ENCODE results near the gene ZNF385B. TPM values are rescaled to one million over a fixed set of nuclear protein-coding genes. Genes with fewer than 3 reads are reported as not detected.

ZNF385B gene
- total RNA-seq, 3 donors from 2014 or later (not counting 1 experiment from before 2014, with no cell fraction given), result 0.54 TPM; not detected in 2

DNA sequence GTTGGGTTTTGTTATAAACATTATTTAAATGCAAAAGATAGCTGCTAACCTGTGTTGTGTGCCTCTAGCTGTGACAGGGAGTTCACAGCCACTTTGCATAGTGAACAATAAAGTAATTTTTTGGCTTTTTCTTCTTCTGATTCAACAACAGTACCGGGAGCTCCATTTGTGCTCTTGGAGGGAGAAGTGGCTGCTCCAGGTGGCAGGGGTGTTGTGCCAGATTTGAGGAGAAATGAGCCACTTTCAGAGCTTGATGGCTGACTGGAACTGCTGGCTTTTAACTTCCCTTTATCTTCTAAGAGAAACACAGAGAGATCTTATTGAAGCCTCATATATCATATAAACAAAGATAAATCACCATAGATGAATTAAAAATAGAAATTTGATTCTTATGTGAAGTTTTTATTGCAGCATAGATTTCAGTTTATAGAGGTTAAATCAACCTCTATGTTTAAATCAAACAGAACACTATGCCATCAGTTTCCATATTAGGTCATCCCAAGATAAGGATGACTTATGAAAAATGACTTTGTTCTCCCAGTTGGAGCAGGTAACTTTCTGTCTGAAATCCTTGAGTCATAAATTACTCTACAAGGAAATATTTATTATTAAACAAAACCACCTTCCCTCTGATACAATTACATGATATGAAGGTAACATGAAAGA lies 414.8 kb downstream of the ZNF385B start:
- Histone ChIP-seq H3K36me3 (ENCODE audit: control insufficient read depth, insufficient read depth, low read length) (no peaks in the 10 kb centered on the region), H3K4me1 (ENCODE audit: control insufficient read depth, insufficient read depth, low read length) (no peaks in the 10 kb centered on the region), H3K27me3 (ENCODE audit: control insufficient read depth, insufficient read depth, low read length) (no peaks in the 10 kb centered on the region), H3K4me3 (ENCODE audit: low read length) (no peak overlapping the region), H3K27ac (ENCODE audit: low read length) (no peak overlapping the region), H3K9me3 (ENCODE audit: control insufficient read depth, insufficient read depth, low read length) (no peaks in the 10 kb centered on the region)
- no peak overlapping the region for H3K4me3 Mint-ChIP-seq
- no peaks in the 10 kb centered on the region for H3K9me3 Mint-ChIP-seq
- no peak overlapping the region for H3K27ac Mint-ChIP-seq
- TF ChIP-seq, protein P1, sequence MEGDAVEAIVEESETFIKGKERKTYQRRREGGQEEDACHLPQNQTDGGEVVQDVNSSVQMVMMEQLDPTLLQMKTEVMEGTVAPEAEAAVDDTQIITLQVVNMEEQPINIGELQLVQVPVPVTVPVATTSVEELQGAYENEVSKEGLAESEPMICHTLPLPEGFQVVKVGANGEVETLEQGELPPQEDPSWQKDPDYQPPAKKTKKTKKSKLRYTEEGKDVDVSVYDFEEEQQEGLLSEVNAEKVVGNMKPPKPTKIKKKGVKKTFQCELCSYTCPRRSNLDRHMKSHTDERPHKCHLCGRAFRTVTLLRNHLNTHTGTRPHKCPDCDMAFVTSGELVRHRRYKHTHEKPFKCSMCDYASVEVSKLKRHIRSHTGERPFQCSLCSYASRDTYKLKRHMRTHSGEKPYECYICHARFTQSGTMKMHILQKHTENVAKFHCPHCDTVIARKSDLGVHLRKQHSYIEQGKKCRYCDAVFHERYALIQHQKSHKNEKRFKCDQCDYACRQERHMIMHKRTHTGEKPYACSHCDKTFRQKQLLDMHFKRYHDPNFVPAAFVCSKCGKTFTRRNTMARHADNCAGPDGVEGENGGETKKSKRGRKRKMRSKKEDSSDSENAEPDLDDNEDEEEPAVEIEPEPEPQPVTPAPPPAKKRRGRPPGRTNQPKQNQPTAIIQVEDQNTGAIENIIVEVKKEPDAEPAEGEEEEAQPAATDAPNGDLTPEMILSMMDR (IDR thresholded peaks at IDR 0.05), result no peak
- DNase-seq (no peak), ATAC-seq (no peak)
- H3K36me3 Mint-ChIP-seq, result no peaks in the 10 kb centered on the region
- intact Hi-C loops (cut with micrococcal nuclease), result no loop called here
- H3K27me3 Mint-ChIP-seq (ENCODE audit: low read depth in 2 of 2), result peaks cover 7 to 22% of the 10 kb centered on the region in 2 donors
- H3K4me1 Mint-ChIP-seq, result no peaks in the 10 kb centered on the region
- 88% methylated on average over 1 of the region's 1 CpG for WGBS (ENCODE audit: insufficient coverage)

DNA sequence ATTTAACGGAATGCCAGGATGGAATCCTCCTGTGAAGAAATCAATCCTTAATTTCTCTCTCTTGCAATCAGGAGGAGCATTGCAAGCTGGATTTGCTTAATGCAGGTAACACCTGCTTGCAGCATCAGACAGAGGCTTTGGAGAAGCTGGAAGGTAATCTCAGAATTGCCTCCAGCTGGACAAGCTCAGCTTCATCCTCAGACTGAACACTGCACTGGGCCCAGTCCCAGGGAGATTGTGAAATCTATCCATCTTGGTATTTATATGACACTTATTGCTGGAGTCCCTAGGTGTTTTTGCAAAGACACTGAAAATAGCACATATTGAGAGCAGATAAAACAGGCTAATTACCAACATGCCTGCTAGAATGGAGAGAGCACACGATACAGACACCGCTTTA lies 417.4 kb downstream of the ZNF385B start:
- H3K4me1 Mint-ChIP-seq, result no peaks in the 10 kb centered on the region
- Histone ChIP-seq H3K4me1 (ENCODE audit: control insufficient read depth, insufficient read depth, low read length) (no peaks in the 10 kb centered on the region), H3K27me3 (ENCODE audit: control insufficient read depth, insufficient read depth, low read length) (no peaks in the 10 kb centered on the region), H3K27ac (ENCODE audit: low read length) (no peak overlapping the region), H3K36me3 (ENCODE audit: control insufficient read depth, insufficient read depth, low read length) (no peaks in the 10 kb centered on the region), H3K9me3 (ENCODE audit: control insufficient read depth, insufficient read depth, low read length) (no peaks in the 10 kb centered on the region), H3K4me3 (ENCODE audit: low read length) (no peak overlapping the region)
- H3K9me3 Mint-ChIP-seq, result no peaks in the 10 kb centered on the region
- TF ChIP-seq, protein P1 (IDR thresholded peaks at IDR 0.05), result no peak
- DNase-seq, result no peak
- H3K27ac Mint-ChIP-seq, result no peak overlapping the region
- H3K4me3 Mint-ChIP-seq, result no peak overlapping the region
- WGBS (ENCODE audit: insufficient coverage), result no CpG with 5 or more reads among the region's 3 CpGs
- intact Hi-C loops (cut with micrococcal nuclease), result loop anchor here (5.0 kb wide), 1 partner anchor 552 kb away; no protein-coding TSS in a partner anchor
- H3K27me3 Mint-ChIP-seq (ENCODE audit: low read depth in 2 of 2), result peaks cover 6 to 37% of the 10 kb centered on the region in 2 donors
- no peaks in the 10 kb centered on the region for H3K36me3 Mint-ChIP-seq
- ATAC-seq, result no peak

DNA sequence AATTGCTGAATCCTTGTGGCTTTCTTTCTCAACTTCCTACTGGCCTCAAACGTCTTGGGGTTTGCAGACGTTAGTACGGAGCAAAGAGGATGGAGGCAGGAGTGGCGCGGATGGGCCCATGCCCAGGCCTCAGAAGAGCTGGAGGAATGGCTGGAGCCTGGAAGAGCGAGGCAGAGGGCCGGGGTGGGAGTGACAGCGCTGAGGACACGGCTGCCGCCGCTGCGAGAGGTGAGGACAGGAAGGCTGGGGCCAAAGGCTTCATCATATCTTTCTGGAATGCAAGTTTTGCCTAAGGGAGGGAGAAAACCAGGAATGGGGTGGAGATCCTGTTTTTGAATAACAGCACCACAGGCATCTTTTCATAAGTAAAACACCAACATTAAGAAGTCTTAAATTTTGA lies 418.2 kb downstream of the ZNF385B start:
- DNase-seq, result no peak
- H3K27ac ChIP-seq (ENCODE audit: low read length), result no peak overlapping the region
- intact Hi-C loops (cut with micrococcal nuclease), result loop anchor here (5.0 kb wide), 1 partner anchor 551 kb away; no protein-coding TSS in a partner anchor
- H3K4me1 ChIP-seq (ENCODE audit: control insufficient read depth, insufficient read depth, low read length), result no peaks in the 10 kb centered on the region
- H3K4me1 Mint-ChIP-seq, result no peaks in the 10 kb centered on the region
- H3K36me3 ChIP-seq (ENCODE audit: control insufficient read depth, insufficient read depth, low read length), result no peaks in the 10 kb centered on the region
- no peaks in the 10 kb centered on the region for H3K9me3 ChIP-seq (ENCODE audit: control insufficient read depth, insufficient read depth, low read length)
- H3K4me3 Mint-ChIP-seq, result no peak overlapping the region
- no peaks in the 10 kb centered on the region for H3K9me3 Mint-ChIP-seq
- 63% methylated on average over 12 of the region's 12 CpGs for WGBS (ENCODE audit: insufficient coverage)
- H3K27me3 ChIP-seq (ENCODE audit: control insufficient read depth, insufficient read depth, low read length), result no peaks in the 10 kb centered on the region
- no peak for ATAC-seq
- no peaks in the 10 kb centered on the region for H3K36me3 Mint-ChIP-seq
- no peak overlapping the region for H3K4me3 ChIP-seq (ENCODE audit: low read length)
- TF ChIP-seq, protein P1 (IDR thresholded peaks at IDR 0.05), result no peak
- H3K27me3 Mint-ChIP-seq (ENCODE audit: low read depth in 2 of 2), result peaks cover 4 to 38% of the 10 kb centered on the region in 2 donors
- no peak overlapping the region for H3K27ac Mint-ChIP-seq

DNA sequence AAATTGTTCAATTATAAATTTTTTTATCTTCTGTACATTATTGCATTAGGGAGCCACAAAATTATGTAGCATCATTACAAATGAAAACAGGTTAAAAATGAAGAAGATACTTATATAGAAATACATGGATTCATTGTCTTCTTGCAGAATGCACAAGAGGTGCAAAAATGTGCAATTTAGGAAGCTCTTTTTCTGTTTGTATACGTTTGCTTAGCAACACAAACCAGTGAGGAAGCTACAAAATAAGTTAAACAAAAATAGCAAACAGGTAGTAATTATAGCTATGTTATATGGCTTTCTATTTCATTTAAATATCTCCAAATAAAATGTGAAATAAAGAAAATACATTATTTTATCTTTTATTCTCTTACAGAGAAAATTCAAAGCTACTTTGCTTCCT lies 419.2 kb downstream of the ZNF385B start:
- TF ChIP-seq, protein P1 (IDR thresholded peaks at IDR 0.05), result no peak
- H3K36me3 Mint-ChIP-seq, result no peaks in the 10 kb centered on the region
- Histone ChIP-seq H3K27me3 (ENCODE audit: control insufficient read depth, insufficient read depth, low read length) (no peaks in the 10 kb centered on the region), H3K36me3 (ENCODE audit: control insufficient read depth, insufficient read depth, low read length) (no peaks in the 10 kb centered on the region), H3K9me3 (ENCODE audit: control insufficient read depth, insufficient read depth, low read length) (no peaks in the 10 kb centered on the region), H3K4me1 (ENCODE audit: control insufficient read depth, insufficient read depth, low read length) (no peaks in the 10 kb centered on the region), H3K27ac (ENCODE audit: low read length) (no peak overlapping the region), H3K4me3 (ENCODE audit: low read length) (no peak overlapping the region)
- H3K27ac Mint-ChIP-seq, result no peak overlapping the region
- no CpG with 5 or more reads among the region's 1 CpG for WGBS (ENCODE audit: insufficient coverage)
- H3K27me3 Mint-ChIP-seq (ENCODE audit: low read depth in 2 of 2), result peaks cover 4 to 38% of the 10 kb centered on the region in 2 donors
- H3K4me1 Mint-ChIP-seq, result no peaks in the 10 kb centered on the region
- no peak overlapping the region for H3K4me3 Mint-ChIP-seq
- no peak for DNase-seq
- H3K9me3 Mint-ChIP-seq, result no peaks in the 10 kb centered on the region
- intact Hi-C loops (cut with micrococcal nuclease), result loop anchor here (5.0 kb wide), 1 partner anchor 550 kb away; no protein-coding TSS in a partner anchor
- ATAC-seq, result no peak
